Tibial nerve (tissue), 4 donors: ENCODE results near the gene THAP12.

Experiments
- EP300 ChIP-seq, 2 donors: sonication (generic); formaldehyde crosslinking; IDR thresholded peaks; one replicate each; pipeline ENCODE4 v1.6.1; 2017; ENCODE audit warnings: antibody characterized with exemption in 2 of 2, mild to moderate bottlenecking in 1 of 2
- POLR2A ChIP-seq, 2 donors: fragments of 450-650 bp; IDR thresholded peaks; one replicate each; pipeline ENCODE4 v1.6.1; 2017; ENCODE audit warnings: antibody characterized with exemption in 2 of 2, mild to moderate bottlenecking in 2 of 2, moderate library complexity in 2 of 2
- TF ChIP-seq, protein P1 (sequence below), 5 experiments: fragments of 200-600 bp in 3 of 5; fragments of 450-650 bp in 2 of 5; sonication (generic) in 3 of 5; IDR thresholded peaks; one replicate each; pipeline ENCODE4 v1.5.1; 2016 to 2019; ENCODE audit warnings: antibody characterized with exemption in 5 of 5, mild to moderate bottlenecking in 3 of 5, moderate library complexity in 2 of 5

DNA sequence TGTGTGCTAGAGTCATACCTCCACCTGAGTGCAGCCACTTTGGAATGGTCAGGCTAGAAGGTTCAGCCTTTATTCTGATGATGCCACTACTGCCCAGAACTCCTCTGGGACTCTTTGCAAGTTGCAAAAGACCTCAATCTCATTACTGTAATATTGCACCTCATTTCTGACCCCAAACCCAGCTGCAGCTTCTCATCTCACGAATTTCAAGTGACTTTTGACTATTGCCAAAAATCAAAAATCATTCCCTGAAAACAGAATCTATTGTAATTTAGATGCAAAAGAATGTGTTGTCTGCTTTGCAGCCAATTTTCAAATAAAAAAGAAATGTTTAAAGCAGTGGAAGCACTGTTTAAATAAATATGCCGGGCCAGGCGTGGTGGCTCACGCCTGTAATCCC, 25.4 kb upstream of the THAP12 start:
- TF ChIP-seq, protein P1, sequence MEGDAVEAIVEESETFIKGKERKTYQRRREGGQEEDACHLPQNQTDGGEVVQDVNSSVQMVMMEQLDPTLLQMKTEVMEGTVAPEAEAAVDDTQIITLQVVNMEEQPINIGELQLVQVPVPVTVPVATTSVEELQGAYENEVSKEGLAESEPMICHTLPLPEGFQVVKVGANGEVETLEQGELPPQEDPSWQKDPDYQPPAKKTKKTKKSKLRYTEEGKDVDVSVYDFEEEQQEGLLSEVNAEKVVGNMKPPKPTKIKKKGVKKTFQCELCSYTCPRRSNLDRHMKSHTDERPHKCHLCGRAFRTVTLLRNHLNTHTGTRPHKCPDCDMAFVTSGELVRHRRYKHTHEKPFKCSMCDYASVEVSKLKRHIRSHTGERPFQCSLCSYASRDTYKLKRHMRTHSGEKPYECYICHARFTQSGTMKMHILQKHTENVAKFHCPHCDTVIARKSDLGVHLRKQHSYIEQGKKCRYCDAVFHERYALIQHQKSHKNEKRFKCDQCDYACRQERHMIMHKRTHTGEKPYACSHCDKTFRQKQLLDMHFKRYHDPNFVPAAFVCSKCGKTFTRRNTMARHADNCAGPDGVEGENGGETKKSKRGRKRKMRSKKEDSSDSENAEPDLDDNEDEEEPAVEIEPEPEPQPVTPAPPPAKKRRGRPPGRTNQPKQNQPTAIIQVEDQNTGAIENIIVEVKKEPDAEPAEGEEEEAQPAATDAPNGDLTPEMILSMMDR (IDR thresholded peaks at IDR 0.05): no peak
- no peak for TF ChIP-seq EP300 (IDR thresholded peaks at IDR 0.05)
- TF ChIP-seq POLR2A (IDR thresholded peaks at IDR 0.05): no peak
